Measurements from ENCODE around the gene IDUA. TPM values are rescaled to one million over a fixed set of nuclear protein-coding genes. Genes with fewer than 3 reads are reported as not detected.

The IDUA gene
- polyA plus RNA-seq, 3 donors, result 6.4 to 64.4 (median 8.5) TPM

DNA sequence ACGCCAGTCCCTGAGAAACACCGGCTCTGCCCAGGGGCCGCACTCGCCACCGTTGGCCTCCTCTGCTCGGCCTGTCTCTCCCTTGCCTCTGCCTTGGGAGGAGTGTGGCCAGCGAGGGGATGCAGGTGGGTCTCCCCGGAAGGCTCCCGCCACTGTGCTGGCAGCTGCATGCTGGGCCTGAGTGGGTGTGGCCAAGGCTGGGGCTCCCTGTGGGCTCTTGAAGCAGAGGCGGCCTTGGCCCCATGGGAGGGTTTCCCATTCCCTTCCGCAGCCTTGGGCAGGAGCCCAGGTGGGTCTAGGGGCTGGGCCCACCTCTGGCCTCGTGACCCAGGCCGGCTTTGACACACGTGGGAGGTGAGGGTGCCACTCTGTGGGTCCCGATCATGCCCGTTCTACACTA, 43.7 kb downstream of the IDUA start:
- Mint-ChIP-seq H3K4me1 (peaks cover 4% of the 10 kb centered on the region), H3K27me3 (ENCODE audit: low read depth in 3 of 3) (peaks cover 5 to 19% (median 5%) of the 10 kb centered on the region in 3 donors), H3K36me3 (peaks cover 0 to under 1% of the 10 kb centered on the region in 2 donors), H3K27ac (no peak overlapping the region), H3K9me3 (no peaks in the 10 kb centered on the region), H3K4me3 (no peak overlapping the region)
- Histone ChIP-seq H3K27ac (ENCODE audit: low read depth in 1 of 2, low read length in 2 of 2) (no peak overlapping the region), H3K36me3 (replicated peaks in 1 of 2; ENCODE audit: control insufficient read depth in 1 of 2, insufficient read depth in 2 of 2, low read length in 2 of 2) (no peaks in the 10 kb centered on the region), H4K20me1 (ENCODE audit: insufficient read depth, low read length) (no peaks in the 10 kb centered on the region), H3K4me1 (ENCODE audit: control insufficient read depth in 1 of 2, insufficient read depth in 2 of 2, low read length in 2 of 2) (no peaks in the 10 kb centered on the region), H3K4me2 (replicated peaks; ENCODE audit: extremely low read depth, low read length, poor library complexity, severe bottlenecking) (no peak overlapping the region), H3K4me3 (replicated peaks in 1 of 3; ENCODE audit: low read depth in 2 of 3, low read length in 3 of 3) (no peak overlapping the region), H3K79me2 (ENCODE audit: insufficient read depth, low read length) (no peaks in the 10 kb centered on the region), H3K9ac (ENCODE audit: insufficient read depth, low read length, poor library complexity, severe bottlenecking) (no peak overlapping the region), H2AFZ (ENCODE audit: insufficient read depth, low read depth, low read length, poor library complexity, severe bottlenecking) (no peak overlapping the region), H3K9me3 (replicated peaks in 1 of 2; ENCODE audit: control insufficient read depth in 1 of 2, insufficient read depth in 1 of 2, low read length in 2 of 2) (no peaks in the 10 kb centered on the region), H3K27me3 (ENCODE audit: control insufficient read depth in 2 of 2, insufficient read depth in 2 of 2, low read length in 2 of 2) (no peaks in the 10 kb centered on the region)
- intact Hi-C loops (cut with micrococcal nuclease), result no loop called here
- DNase-seq, result no peak
- WGBS (ENCODE audit: insufficient coverage), result 85% methylated on average over 13 of the region's 16 CpGs
- TF ChIP-seq, protein P1, sequence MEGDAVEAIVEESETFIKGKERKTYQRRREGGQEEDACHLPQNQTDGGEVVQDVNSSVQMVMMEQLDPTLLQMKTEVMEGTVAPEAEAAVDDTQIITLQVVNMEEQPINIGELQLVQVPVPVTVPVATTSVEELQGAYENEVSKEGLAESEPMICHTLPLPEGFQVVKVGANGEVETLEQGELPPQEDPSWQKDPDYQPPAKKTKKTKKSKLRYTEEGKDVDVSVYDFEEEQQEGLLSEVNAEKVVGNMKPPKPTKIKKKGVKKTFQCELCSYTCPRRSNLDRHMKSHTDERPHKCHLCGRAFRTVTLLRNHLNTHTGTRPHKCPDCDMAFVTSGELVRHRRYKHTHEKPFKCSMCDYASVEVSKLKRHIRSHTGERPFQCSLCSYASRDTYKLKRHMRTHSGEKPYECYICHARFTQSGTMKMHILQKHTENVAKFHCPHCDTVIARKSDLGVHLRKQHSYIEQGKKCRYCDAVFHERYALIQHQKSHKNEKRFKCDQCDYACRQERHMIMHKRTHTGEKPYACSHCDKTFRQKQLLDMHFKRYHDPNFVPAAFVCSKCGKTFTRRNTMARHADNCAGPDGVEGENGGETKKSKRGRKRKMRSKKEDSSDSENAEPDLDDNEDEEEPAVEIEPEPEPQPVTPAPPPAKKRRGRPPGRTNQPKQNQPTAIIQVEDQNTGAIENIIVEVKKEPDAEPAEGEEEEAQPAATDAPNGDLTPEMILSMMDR (IDR thresholded peaks at IDR 0.05), result no peak

DNA sequence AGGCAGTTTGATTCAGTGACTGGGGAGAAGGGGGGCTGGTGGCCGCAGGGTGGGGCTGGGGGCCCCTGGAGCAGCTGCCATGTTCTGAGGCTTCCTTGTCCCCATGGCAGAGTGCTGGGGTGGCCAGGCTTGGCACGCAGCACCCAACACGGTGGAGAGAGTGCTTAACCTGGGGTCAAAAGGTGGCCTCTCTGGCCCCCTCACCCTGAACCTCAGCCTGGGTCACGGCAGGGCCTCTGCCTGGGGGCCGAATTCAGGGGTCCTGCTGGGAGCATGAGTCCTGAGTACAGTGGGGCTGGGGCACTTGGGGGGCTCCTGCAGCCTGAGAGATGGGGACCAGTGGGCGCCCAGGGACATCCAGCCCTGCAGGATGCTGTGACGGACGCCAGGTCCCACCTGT, 44.5 kb downstream of the IDUA start:
- intact Hi-C loops (cut with micrococcal nuclease), result no loop called here
- H3K4me1 Mint-ChIP-seq, result no peaks in the 10 kb centered on the region

More for the DNA sequence above, 44.5 kb downstream of the IDUA start:
- H3K9me3 ChIP-seq (replicated peaks in 1 of 2; ENCODE audit: control insufficient read depth in 1 of 2, insufficient read depth in 1 of 2, low read length in 2 of 2), result no peaks in the 10 kb centered on the region
- no peak for DNase-seq
- Mint-ChIP-seq H3K9me3 (no peaks in the 10 kb centered on the region), H3K27ac (no peak overlapping the region), H3K36me3 (no peaks in the 10 kb centered on the region), H3K27me3 (ENCODE audit: low read depth in 3 of 3) (peaks cover 5 to 18% (median 5%) of the 10 kb centered on the region in 3 donors), H3K4me3 (no peak overlapping the region)
- no peaks in the 10 kb centered on the region for H3K4me1 ChIP-seq (ENCODE audit: control insufficient read depth in 1 of 2, insufficient read depth in 2 of 2, low read length in 2 of 2)
- no peak overlapping the region for H3K9ac ChIP-seq (ENCODE audit: insufficient read depth, low read length, poor library complexity, severe bottlenecking)
- WGBS (ENCODE audit: insufficient coverage), result 88% methylated on average over 8 of the region's 8 CpGs
- no peak overlapping the region for H2AFZ ChIP-seq (ENCODE audit: insufficient read depth, low read depth, low read length, poor library complexity, severe bottlenecking)
- no peaks in the 10 kb centered on the region for H3K27me3 ChIP-seq (ENCODE audit: control insufficient read depth in 2 of 2, insufficient read depth in 2 of 2, low read length in 2 of 2)
- H3K27ac ChIP-seq (ENCODE audit: low read depth in 1 of 2, low read length in 2 of 2), result no peak overlapping the region
- H4K20me1 ChIP-seq (ENCODE audit: insufficient read depth, low read length), result no peaks in the 10 kb centered on the region
- H3K79me2 ChIP-seq (ENCODE audit: insufficient read depth, low read length), result no peaks in the 10 kb centered on the region
- TF ChIP-seq, protein P1 (IDR thresholded peaks at IDR 0.05), result no peak
- no peaks in the 10 kb centered on the region for H3K36me3 ChIP-seq (replicated peaks in 1 of 2; ENCODE audit: control insufficient read depth in 1 of 2, insufficient read depth in 2 of 2, low read length in 2 of 2)
- H3K4me2 ChIP-seq (replicated peaks; ENCODE audit: extremely low read depth, low read length, poor library complexity, severe bottlenecking), result no peak overlapping the region
- no peak overlapping the region for H3K4me3 ChIP-seq (replicated peaks in 1 of 3; ENCODE audit: low read depth in 2 of 3, low read length in 3 of 3)
